ENCODE results near the gene LYST. TPM values are rescaled to one million over a fixed set of nuclear protein-coding genes. Genes with fewer than 3 reads are reported as not detected.

Gene LYST
- total and polyA plus RNA-seq, 10 of the 15 experiments (the other 5 are each of a cell fraction or from before 2014, with no cell fraction given) = 3.3 to 28.1 (median 5.6) TPM

GRCh38 chr1:235875036-235875597 lies 8.4 kb upstream of the LYST start:
- peaks cover 15% of the 10 kb centered on the region for H3K4me1 ChIP-seq (ENCODE audit: control insufficient read depth, insufficient read depth, low read length)
- BruUV-seq (replicated peaks) = no TSS peak
- in situ Hi-C loops (cut with MboI) = no loop called here
- no peak for DNase-seq (ENCODE audit: low read depth, low spot score)
- 72% methylated on average over 4 of the region's 4 CpGs for WGBS (ENCODE audit: insufficient coverage, insufficient replicate concordance, low lambda C conversion rate, missing lambda C conversion rate)
- intact Hi-C loops (cut with micrococcal nuclease; ENCODE audit: unreplicated experiment) = no loop called here
- no peak for ATAC-seq
- no peak overlapping the region for H2AFZ ChIP-seq (ENCODE audit: control insufficient read depth, low read depth, low read length)
- no peaks in the 10 kb centered on the region for H4K20me1 ChIP-seq (ENCODE audit: control insufficient read depth, insufficient read depth)
- H3K9ac ChIP-seq (ENCODE audit: control insufficient read depth, insufficient read depth, low read length) = no peak overlapping the region
- no peaks in the 10 kb centered on the region for H3K27me3 ChIP-seq (replicated peaks in 1 of 2; ENCODE audit: control insufficient read depth in 2 of 2, insufficient read depth in 2 of 2, low read length in 1 of 2)
- H3K4me3 ChIP-seq = no peak overlapping the region
- ChIA-PET POLR2A (interaction anchor here (1.4 to 2.2 kb wide), 4 partner anchors 9 to 78 kb away, joined by 6 to 10 read pairs (median 7); no protein-coding TSS in a partner anchor), RAD21 (ENCODE audit: unreplicated experiment) (interaction anchor here (1.5 to 2.8 kb wide), 4 partner anchors 9 to 97 kb away, joined by 4 to 15 read pairs (median 11); partner anchors contain the start of gene LYST), CTCF (interaction anchor here (0.9 kb wide), 1 partner anchor 96 kb away, joined by 3 read pairs; no protein-coding TSS in a partner anchor), SMC1A (ENCODE audit: uncharacterized antibody, unreplicated experiment) (interaction anchor here (0.7 to 3.0 kb wide), 9 partner anchors 8 to 97 kb away, joined by 3 to 17 read pairs (median 4); partner anchors contain the start of gene LYST)
- H3K4me2 ChIP-seq (ENCODE audit: control insufficient read depth, insufficient read depth) = no peak overlapping the region
- H3K27ac ChIP-seq (ENCODE audit: control insufficient read depth, insufficient read depth) = no peak overlapping the region
- H3K9me3 ChIP-seq (replicated peaks; ENCODE audit: control insufficient read depth, insufficient read depth, low read length) = no peaks in the 10 kb centered on the region; the same call in 2 of the 3 replicates
- H3K79me2 ChIP-seq (ENCODE audit: control insufficient read depth, insufficient read depth, low read length) = peaks cover 22% of the 10 kb centered on the region
- FAIRE-seq = no peak
- no peaks in the 10 kb centered on the region for H3K36me3 ChIP-seq (ENCODE audit: control insufficient read depth in 2 of 2, insufficient read depth in 2 of 2, low read length in 1 of 2)
- TF ChIP-seq MEF2B (IDR thresholded peaks at IDR 0.05; ENCODE audit: partially characterized antibody, poor library complexity, severe bottlenecking) = no peak
- no peak for TF ChIP-seq TCF12 (IDR thresholded peaks at IDR 0.05; ENCODE audit: low read depth, low read length)
- no peak for TF ChIP-seq ZNF687 (IDR thresholded peaks at IDR 0.05)
- no peak for TF ChIP-seq HCFC1 (IDR thresholded peaks at IDR 0.05; ENCODE audit: low read length)
- no peak for TF ChIP-seq PRDM15 (CRISPR knock-in tag; IDR thresholded peaks at IDR 0.05)
- TF ChIP-seq MAX (IDR thresholded peaks at IDR 0.05; ENCODE audit: low read depth, low read length) = no peak
- no peak for TF ChIP-seq ZNF207 (IDR thresholded peaks at IDR 0.05; ENCODE audit: borderline replicate concordance)
- no peak for TF ChIP-seq ZBTB40 (IDR thresholded peaks at IDR 0.05; ENCODE audit: borderline replicate concordance)
- TF ChIP-seq ATF7 (IDR thresholded peaks at IDR 0.05; ENCODE audit: low read depth) = no peak
- no peak for TF ChIP-seq NR2C1 (IDR thresholded peaks at IDR 0.05)
- no peak for TF ChIP-seq HDAC2 (IDR thresholded peaks at IDR 0.05)
